Transverse colon (tissue), 4 donors: ENCODE results near the gene SPG7. TPM values are rescaled to one million over a fixed set of nuclear protein-coding genes. Genes with fewer than 3 reads are reported as not detected.

ENCODE experiments used
- DNase-seq: peaks from one replicate; pipeline ENCODE4 v3.0.0-alpha.2; 2019
- H3K27ac ChIP-seq, 4 donors: fragments of 200-600 bp; sonication (generic); 2 replicates each; pipeline ENCODE4 v1.5.1; 2016 to 2018; ENCODE audit warnings: inconsistent platforms in 4 of 4
- H3K27me3 ChIP-seq: fragments of 200-600 bp; sonication (generic); 2 replicates; pipeline ENCODE4 v1.5.1; 2017; ENCODE audit warnings: inconsistent platforms
- H3K36me3 ChIP-seq, 4 donors: fragments of 200-600 bp; sonication (generic); 2 replicates each; pipeline ENCODE4 v1.5.1; 2017 to 2019; ENCODE audit warnings: inconsistent platforms in 4 of 4
- H3K4me1 ChIP-seq, 4 donors: fragments of 200-600 bp; sonication (generic); 2 replicates each; pipeline ENCODE4 v1.5.1; 2017 to 2020; ENCODE audit warnings: inconsistent platforms in 4 of 4
- H3K4me3 ChIP-seq, 4 donors: fragments of 200-600 bp; sonication (generic); 1 replicate in 1 of 4; 2 replicates in 3 of 4; pipeline versions ENCODE4 v1.5.1 to v1.6.1; 2017 to 2019; ENCODE audit warnings: inconsistent platforms in 4 of 4
- H3K9me3 ChIP-seq, 2 donors: fragments of 200-600 bp; sonication (generic); 2 replicates each; pipeline ENCODE4 v1.5.1; 2017 to 2019; ENCODE audit warnings: inconsistent platforms in 2 of 2
- CTCF ChIP-seq, 5 experiments: fragments of 200-600 bp in 3 of 5; fragments of 450-650 bp in 2 of 5; sonication (generic) in 3 of 5; IDR thresholded peaks; 1 replicate in 2 of 5; 2 replicates in 3 of 5; pipeline ENCODE4 v1.5.1; 2016 to 2017; ENCODE audit warnings: antibody characterized with exemption in 5 of 5, inconsistent platforms in 3 of 5, mild to moderate bottlenecking in 2 of 5, moderate library complexity in 1 of 5
- EP300 ChIP-seq: sonication (generic); formaldehyde crosslinking; IDR thresholded peaks from one replicate; pipeline ENCODE4 v1.6.1; 2017; ENCODE audit warnings: antibody characterized with exemption, low read depth
- POLR2A ChIP-seq: fragments of 450-650 bp; IDR thresholded peaks from one replicate; pipeline ENCODE4 v1.6.1; 2016; ENCODE audit warnings: antibody characterized with exemption, mild to moderate bottlenecking, moderate library complexity
- POLR2AphosphoS5 ChIP-seq, 3 donors: sonication (generic); formaldehyde crosslinking; IDR thresholded peaks; one replicate each; pipeline ENCODE4 v1.6.1; 2016; ENCODE audit warnings: antibody characterized with exemption in 3 of 3
- whole genome bisulfite sequencing, 2 donors: methylation state at CpG; one replicate each; pipeline ENCODE4 v1.1.5; 2018; ENCODE audit warnings: low coverage in 1 of 2; 5-methylcytosine and 5-hydroxymethylcytosine counted together
- in situ Hi-C, 4 donors: fragments of 200-750 bp; cut with MboI; loops; one replicate each; pipeline versions ENCODE4 v1.15.0 to v1.15.1; 2017; ENCODE audit warnings: low sequenced_read_pairs in 3 of 4, low pct_ligation_motif_present in 1 of 4, low pct_unique_long_range_greater_than_20kb in 1 of 4
- intact Hi-C: fragments of 100-400 bp; cut with DNase I; formaldehyde crosslinking; loops from one replicate; pipeline ENCODE4 v1.15.1; 2023; ENCODE audit warnings: low total_unique reads
- small RNA-seq, 4 donors: library from RNA; depleted of rRNA; stranded (forward); fragments of <200 nt; gene quantifications; one replicate each; pipeline ENCODE3, GENCODE V24; 2016
- total RNA-seq, 4 donors: library from RNA; depleted of rRNA; stranded (reverse); fragments of >200 nt; gene quantifications; one replicate each; pipeline ENCODE4 v1.1.0, GENCODE V29; 2016

Gene SPG7
- total RNA-seq, 4 donors from 2014 or later: 168 to 408 (median 285) TPM

GRCh38 chr16:89604764-89605163 is 96.6 kb downstream of the SPG7 start:
- no peak overlapping the region for H3K27ac ChIP-seq

DNA sequence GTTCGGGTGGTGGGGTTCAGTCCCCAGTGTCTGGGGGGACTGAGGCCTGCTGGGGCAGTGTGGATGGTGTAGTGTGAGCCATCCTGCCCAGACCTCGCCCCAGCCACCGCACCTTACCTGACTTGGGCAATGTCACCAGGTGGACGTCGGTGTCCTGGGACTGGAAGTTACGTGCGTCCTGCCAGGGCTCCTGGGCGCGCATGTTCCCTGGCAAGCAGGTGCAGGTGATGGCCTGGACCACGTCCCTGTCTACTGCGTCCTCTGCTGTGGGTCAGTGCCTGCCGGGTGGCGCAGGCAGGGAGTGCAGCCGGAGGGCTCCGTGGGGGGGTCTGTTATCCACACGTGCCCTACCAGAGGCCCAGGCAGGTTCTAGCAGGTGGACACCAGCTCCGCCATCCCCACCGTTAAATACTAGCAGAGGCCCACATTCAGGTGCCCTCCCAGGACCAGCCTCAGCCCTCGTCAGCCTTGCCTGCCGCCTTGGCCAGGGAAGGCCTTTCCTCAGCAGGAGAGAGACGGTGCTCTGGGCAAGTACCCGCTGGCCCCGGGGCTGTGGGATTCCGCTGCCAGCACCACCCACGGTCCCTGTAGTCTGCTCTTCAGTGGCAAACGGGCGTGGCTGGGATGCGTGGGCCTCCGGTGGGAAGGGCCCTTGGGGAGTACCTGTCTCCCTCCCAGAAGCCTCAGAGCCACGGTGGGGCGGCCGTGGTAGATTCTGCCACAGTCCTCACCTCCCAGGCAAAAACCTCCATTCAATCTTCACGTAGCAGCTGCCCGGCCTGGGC is 97.2 kb downstream of the SPG7 start:
- Histone ChIP-seq H3K36me3 (no peaks in the 10 kb centered on the region), H3K27ac (no peak overlapping the region), H3K4me1 (peaks cover 0 to 13% (median 7%) of the 10 kb centered on the region in 4 donors), H3K4me3 (no peak overlapping the region), H3K27me3 (peaks cover 74% of the 10 kb centered on the region), H3K9me3 (no peaks in the 10 kb centered on the region)
- 86% methylated on average over 28 of the region's 34 CpGs; no CpG with 5 or more reads in 1 of the 2 donors for WGBS, 2 donors
- intact Hi-C loops: no loop called here
- in situ Hi-C loops: no loop called here
- DNase-seq: no peak
- TF ChIP-seq POLR2A: no peak
- no peak for TF ChIP-seq CTCF (IDR thresholded peaks at IDR 0.05)
- no peak for TF ChIP-seq EP300
- no peak for TF ChIP-seq POLR2AphosphoS5 (IDR thresholded peaks at IDR 0.05)

More at GRCh38 chr16:89604764-89605163, 96.6 kb downstream of the SPG7 start:
- WGBS, 2 donors: 90% methylated on average over 16 of the region's 16 CpGs; no CpG with 5 or more reads in 1 of the 2 donors
- in situ Hi-C loops (no loop called here), intact Hi-C loops (no loop called here)
- Histone ChIP-seq H3K4me3 (no peak overlapping the region), H3K27me3 (peaks cover 68% of the 10 kb centered on the region), H3K9me3 (no peaks in the 10 kb centered on the region), H3K4me1 (peaks cover 0 to 13% (median 7%) of the 10 kb centered on the region in 4 donors), H3K36me3 (no peaks in the 10 kb centered on the region)
- TF ChIP-seq CTCF (IDR thresholded peaks at IDR 0.05): no peak
- TF ChIP-seq EP300: no peak
- TF ChIP-seq POLR2AphosphoS5 (IDR thresholded peaks at IDR 0.05): no peak
- no peak for DNase-seq

GRCh38 chr16:89606006-89606405 is 97.8 kb downstream of the SPG7 start:
- in situ Hi-C loops: no loop called here
- peaks cover 80% of the 10 kb centered on the region for H3K27me3 ChIP-seq
- H3K9me3 ChIP-seq: no peaks in the 10 kb centered on the region
- 78% methylated on average over 9 of the region's 9 CpGs; no CpG with 5 or more reads in 1 of the 2 donors for WGBS, 2 donors
- H3K4me3 ChIP-seq: no peak overlapping the region
- no peak for DNase-seq
- TF ChIP-seq POLR2AphosphoS5 (IDR thresholded peaks at IDR 0.05) (no peak), CTCF (IDR thresholded peaks at IDR 0.05) (no peak), EP300 (no peak), POLR2A (no peak)
- no peaks in the 10 kb centered on the region for H3K36me3 ChIP-seq
- intact Hi-C loops: no loop called here
- H3K27ac ChIP-seq: no peak overlapping the region
- H3K4me1 ChIP-seq: peaks cover 0 to 13% (median 7%) of the 10 kb centered on the region in 4 donors

Small RNAs within 50 kb of the gene (small RNA-seq; reads per million reads assigned to genes)
- gene SNORD68: 0 reads per million in 4 donors

Other genes with a start within 250 kb of the SPG7 start
- gene ANKRD11, start 17.8 kb upstream of the SPG7 start, total RNA-seq: 100 to 1,000 TPM; 109 to 281 (median 142) TPM
- 1,000 to 10,000 TPM; 3,190 to 3,814 (median 3,321) TPM for gene RPL13, start 52.3 kb downstream of the SPG7 start, total RNA-seq
- 1 to 10 TPM in 1 of 4 donors, under 1 TPM in 2, not detected in 1; 0.41 to 5.0 (median 0.79) TPM for gene CPNE7, start 67.4 kb downstream of the SPG7 start, total RNA-seq
- gene DPEP1, start 105.2 kb downstream of the SPG7 start, total RNA-seq: 1 to 10 TPM in 3 of 4 donors, not detected in 1; 1.3 to 4.0 (median 1.4) TPM
- gene CHMP1A, start 149.3 kb downstream of the SPG7 start, total RNA-seq: 100 to 1,000 TPM; 131 to 184 (median 144) TPM
- gene SPATA33, start 149.4 kb downstream of the SPG7 start, total RNA-seq: 10 to 100 TPM in 1 of 4 donors, 1 to 10 TPM in 3; 4.4 to 10.1 (median 7.4) TPM
- gene CDK10, start 178.3 kb downstream of the SPG7 start, total RNA-seq: 100 to 1,000 TPM in 1 of 4 donors, 10 to 100 TPM in 3; 69.6 to 304 (median 74.2) TPM
- 10 to 100 TPM; 30.8 to 83.0 (median 60.6) TPM for gene SPATA2L, start 193.3 kb downstream of the SPG7 start, total RNA-seq
- gene VPS9D1, start 212.5 kb downstream of the SPG7 start, total RNA-seq: 10 to 100 TPM; 13.1 to 54.6 (median 18.8) TPM
- gene ZNF276, start 213.1 kb downstream of the SPG7 start, total RNA-seq: 100 to 1,000 TPM in 2 of 4 donors, 10 to 100 TPM in 2; 43.4 to 265 (median 145) TPM